Epithelial cell of proximal tubule (primary cell): ENCODE results near the gene MFAP3. TPM values are rescaled to one million over a fixed set of nuclear protein-coding genes. Genes with fewer than 3 reads are reported as not detected.

Experiments
- DNase-seq: peaks from one replicate; pipeline ENCODE4 v3.0.0-alpha.2; 2011; ENCODE audit warnings: low read depth
- H3K4me3 ChIP-seq: 2 replicates; pipeline ENCODE4 v1.5.1; 2011; ENCODE audit warnings: low read depth, mild to moderate bottlenecking, low read length
- CTCF ChIP-seq: conservative IDR thresholded peaks from 2 replicates; pipeline ENCODE4 v1.5.1; 2012; ENCODE audit warnings: low read depth, mild to moderate bottlenecking, low read length
- total RNA-seq: library from RNA; depleted of rRNA; stranded (reverse); fragments of >200 nt; gene quantifications from 2 replicates; pipeline ENCODE4 v1.2.3, GENCODE V29; 2015

MFAP3 gene
- total RNA-seq, 1 donor from 2014 or later = 13.9 TPM

GRCh38 chr5:154098465-154098864, 59.7 kb downstream of the MFAP3 start:
- no peak for TF ChIP-seq CTCF
- DNase-seq = no peak
- no peak overlapping the region for H3K4me3 ChIP-seq

GRCh38 chr5:154101184-154101583, 62.4 kb downstream of the MFAP3 start:
- no peak for TF ChIP-seq CTCF
- no peak overlapping the region for H3K4me3 ChIP-seq
- no peak for DNase-seq

- no peak for DNase-seq
- TF ChIP-seq CTCF = no peak
Observed at GRCh38 chr5:154103233-154103632, 64.5 kb downstream of the MFAP3 start.

More at GRCh38 chr5:154103233-154103632, 64.5 kb downstream of the MFAP3 start:
- no peak overlapping the region for H3K4me3 ChIP-seq

Other genes starting within 250 kb of the MFAP3 start
- gene FAM114A2, start 57 bp upstream of the MFAP3 start, total RNA-seq = 5.5 and 13.1 TPM in 2 replicates
- 23.5 and 45.1 TPM in 2 replicates for gene GALNT10, start 151.8 kb downstream of the MFAP3 start, total RNA-seq